GM10248 (cell line): ENCODE measurements around the gene CCDC78.
"Not testable (repeated sequence)": the region's sequence is repeated elsewhere in the genome, so short reads cannot be mapped to it uniquely, and the experiment has no call there.

Source experiments
- CTCF ChIA-PET: fragments of 300-600 bp; sonication (Branson Sonifier 250); formaldehyde crosslinking; extraction: SDS; loops from one replicate; lab custom pipeline; 2021; ENCODE audit warnings: antibody characterized with exemption; lab: Yijun Ruan, JAX
- POLR2A ChIA-PET: fragments of 350-650 bp; sonication (Branson Sonifier 250); formaldehyde crosslinking; extraction: SDS; loops from one replicate; lab custom pipeline; 2020; ENCODE audit warnings: antibody characterized with exemption; lab: Yijun Ruan, JAX
- DNase-seq: peaks from one replicate; pipeline ENCODE4 v3.0.0; 2012; ENCODE audit errors: extremely low spot score
- TF ChIP-seq, protein P1 (sequence below): IDR thresholded peaks from 2 replicates; pipeline ENCODE4 v1.5.1; 2012; ENCODE audit warnings: mild to moderate bottlenecking, low read depth; ENCODE audit errors: extremely low read depth, missing control alignments, control extremely low read depth

The CCDC78 gene

DNA sequence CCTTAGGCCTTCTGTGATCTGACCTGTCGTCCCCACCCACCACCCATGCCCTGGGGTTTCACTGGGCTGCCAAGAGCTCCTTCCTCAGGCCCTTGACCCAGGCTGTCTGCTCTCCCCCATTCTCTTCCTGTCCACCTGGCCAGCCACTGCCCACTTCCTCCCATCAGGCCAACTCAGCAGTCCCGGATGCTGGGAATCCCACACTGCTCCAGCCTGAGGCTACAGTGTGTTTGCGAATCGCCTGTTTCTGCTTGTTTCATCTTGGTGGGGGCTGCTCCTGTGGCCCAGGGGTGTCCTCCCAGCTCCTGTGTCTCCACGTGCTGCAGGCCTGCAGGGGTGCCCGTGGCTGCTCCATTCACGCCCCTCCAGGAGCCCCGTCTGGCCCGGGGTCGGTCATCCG is 12.2 kb downstream of the CCDC78 start:
- TF ChIP-seq, protein P1, sequence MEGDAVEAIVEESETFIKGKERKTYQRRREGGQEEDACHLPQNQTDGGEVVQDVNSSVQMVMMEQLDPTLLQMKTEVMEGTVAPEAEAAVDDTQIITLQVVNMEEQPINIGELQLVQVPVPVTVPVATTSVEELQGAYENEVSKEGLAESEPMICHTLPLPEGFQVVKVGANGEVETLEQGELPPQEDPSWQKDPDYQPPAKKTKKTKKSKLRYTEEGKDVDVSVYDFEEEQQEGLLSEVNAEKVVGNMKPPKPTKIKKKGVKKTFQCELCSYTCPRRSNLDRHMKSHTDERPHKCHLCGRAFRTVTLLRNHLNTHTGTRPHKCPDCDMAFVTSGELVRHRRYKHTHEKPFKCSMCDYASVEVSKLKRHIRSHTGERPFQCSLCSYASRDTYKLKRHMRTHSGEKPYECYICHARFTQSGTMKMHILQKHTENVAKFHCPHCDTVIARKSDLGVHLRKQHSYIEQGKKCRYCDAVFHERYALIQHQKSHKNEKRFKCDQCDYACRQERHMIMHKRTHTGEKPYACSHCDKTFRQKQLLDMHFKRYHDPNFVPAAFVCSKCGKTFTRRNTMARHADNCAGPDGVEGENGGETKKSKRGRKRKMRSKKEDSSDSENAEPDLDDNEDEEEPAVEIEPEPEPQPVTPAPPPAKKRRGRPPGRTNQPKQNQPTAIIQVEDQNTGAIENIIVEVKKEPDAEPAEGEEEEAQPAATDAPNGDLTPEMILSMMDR = no peak
- CTCF ChIA-PET = interaction anchor here (1.4 to 8.3 kb wide), 5 partner anchors 9 to 70 kb away, joined by 3 to 169 read pairs (median 6); partner anchors contain the start of genes ANTKMT, CCDC78, CHTF18 and CIAO3
- no peak for DNase-seq
- POLR2A ChIA-PET = no interaction called here

DNA sequence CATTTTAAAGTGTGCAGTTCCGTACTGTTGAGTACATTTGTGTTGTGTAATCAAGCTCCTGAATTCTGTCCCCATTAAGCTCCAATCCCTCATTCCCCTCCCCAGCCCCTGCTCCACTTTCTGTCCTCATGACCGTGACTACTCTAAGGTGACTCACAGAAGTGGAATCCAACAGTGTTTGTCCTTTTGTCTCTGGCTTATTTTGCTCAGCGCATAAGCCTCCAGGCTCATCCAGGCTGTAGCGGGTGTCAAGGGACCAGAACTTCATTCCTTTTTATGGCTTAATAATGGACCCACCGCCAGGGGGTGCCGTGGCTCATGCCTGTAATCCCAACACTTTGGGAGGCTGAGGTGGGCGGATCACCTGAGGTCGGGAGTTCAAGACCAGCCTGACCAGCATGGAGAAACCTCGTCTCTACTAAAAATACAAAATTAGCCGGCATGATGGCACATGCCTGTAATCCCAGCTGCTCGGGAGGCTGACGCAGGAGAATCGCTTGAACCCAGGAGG is 13.4 kb downstream of the CCDC78 start:
- POLR2A ChIA-PET, DNase-seq: not testable (repeated sequence)
- TF ChIP-seq, protein P1 = peak; percentile 28
- CTCF ChIA-PET = interaction anchor here (0.7 to 8.3 kb wide), 20 partner anchors 10 to 484 kb away, joined by 3 to 169 read pairs (median 4); partner anchors contain the start of genes ANTKMT, CCDC78, CHTF18 and CIAO3

DNA sequence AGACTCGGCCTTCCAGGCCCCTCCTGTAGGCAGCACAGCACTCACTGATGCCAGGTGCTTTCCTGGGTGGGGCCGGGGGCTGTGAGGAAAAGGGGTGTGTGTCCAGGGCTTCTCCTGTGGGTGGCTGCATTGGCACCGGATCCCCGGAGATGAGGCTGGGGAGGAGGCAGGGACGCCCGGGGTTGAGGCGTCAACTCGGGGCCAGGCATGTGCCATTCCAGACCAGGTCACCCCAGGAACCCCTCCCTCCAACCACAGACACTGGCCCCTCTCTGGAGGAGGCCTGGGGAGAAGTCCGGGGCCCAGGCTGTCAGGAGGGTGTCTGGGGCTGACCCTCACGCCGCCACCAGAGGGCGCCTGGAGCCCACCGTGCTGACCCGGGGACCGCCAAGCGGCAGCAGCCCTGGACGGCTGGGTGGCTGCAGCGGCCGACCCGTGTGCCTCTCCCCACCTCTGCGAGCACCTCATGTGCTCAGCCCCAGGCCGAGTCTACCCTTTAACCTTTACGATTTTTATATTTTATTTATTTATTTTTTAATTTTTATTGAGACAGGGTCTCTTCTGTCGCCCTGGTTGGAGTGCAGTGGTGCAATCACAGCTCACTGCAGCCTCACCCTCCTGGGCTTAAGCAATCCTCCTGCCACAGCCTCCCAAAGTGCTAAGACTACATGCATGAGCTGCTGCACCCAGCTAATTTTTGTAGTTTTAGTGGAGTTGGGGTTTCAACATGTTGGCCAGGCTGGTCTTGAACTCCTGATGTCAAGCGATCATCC is 14.5 kb downstream of the CCDC78 start:
- CTCF ChIA-PET = interaction anchor here (0.7 to 8.3 kb wide), 21 partner anchors 9 to 485 kb away, joined by 3 to 169 read pairs (median 4); partner anchors contain the start of genes ANTKMT, CCDC78, CHTF18 and CIAO3
- TF ChIP-seq, protein P1 = peak; percentile 91
- peak; percentile 91 for DNase-seq
- POLR2A ChIA-PET = no interaction called here

DNA sequence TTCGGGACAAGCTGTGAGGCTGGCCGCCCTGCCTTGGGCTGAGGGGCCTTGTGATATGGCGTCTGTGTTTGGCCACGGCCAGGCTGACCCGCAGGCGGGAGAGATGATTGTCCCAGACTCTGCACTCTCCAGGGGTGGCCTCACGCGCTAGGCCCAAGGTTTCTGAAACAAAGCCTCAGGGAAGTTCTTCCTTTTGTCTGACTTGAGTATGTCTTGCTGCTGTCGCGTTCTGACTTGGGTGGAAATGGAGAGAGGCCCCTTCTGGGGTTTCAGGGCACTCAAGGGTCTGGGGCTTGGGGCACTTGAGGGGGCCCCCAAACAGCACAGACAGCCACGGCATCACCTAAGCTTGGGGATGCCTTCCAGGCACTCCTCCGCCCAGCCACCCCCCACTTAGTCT is 15.2 kb downstream of the CCDC78 start:
- DNase-seq = no peak
- TF ChIP-seq, protein P1 = no peak
- ChIA-PET CTCF (interaction anchor here (1.9 to 8.3 kb wide), 4 partner anchors 12 to 346 kb away, joined by 6 to 169 read pairs (median 34); partner anchors contain the start of genes ANTKMT, CCDC78, CHTF18 and HAGHL), POLR2A (no interaction called here)

DNA sequence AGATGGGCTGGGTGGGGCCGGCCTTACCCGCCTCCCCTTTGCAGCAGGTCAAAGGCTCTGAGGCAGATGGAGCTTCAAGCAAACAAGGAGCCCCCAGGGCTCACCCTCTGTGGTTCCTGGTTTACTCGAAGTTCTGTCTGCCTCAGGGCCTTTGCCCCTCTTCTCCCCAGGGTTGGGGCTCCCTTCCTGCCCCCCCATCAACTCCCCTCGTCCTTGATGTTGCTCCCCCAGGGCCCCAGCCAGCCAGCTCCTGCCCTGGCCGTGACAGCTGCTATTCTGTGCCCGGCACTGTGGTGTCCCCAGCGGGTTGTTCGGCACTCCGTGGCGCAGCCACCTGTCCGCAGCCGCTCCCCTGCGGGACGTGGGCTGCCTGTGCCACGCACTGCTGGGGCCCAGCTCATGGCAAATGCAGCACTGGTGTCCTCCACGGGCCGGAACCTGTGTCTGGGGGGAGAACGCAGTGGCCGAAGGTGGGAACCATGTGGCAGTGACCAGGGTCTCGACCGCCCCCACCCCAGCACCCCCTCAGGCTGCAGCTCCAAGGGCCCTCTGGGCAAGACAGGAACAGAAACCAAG is 15.7 kb downstream of the CCDC78 start:
- ChIA-PET POLR2A (interaction anchor here (0.5 kb wide), 1 partner anchor 375 kb away, joined by 3 read pairs; no protein-coding TSS in a partner anchor), CTCF (interaction anchor here (1.9 to 8.3 kb wide), 4 partner anchors 13 to 347 kb away, joined by 6 to 169 read pairs (median 34); partner anchors contain the start of genes ANTKMT, CCDC78, CHTF18 and HAGHL)
- DNase-seq = no peak

More for the DNA sequence above, 15.7 kb downstream of the CCDC78 start:
- TF ChIP-seq, protein P1 = no peak
